Breast epithelium (tissue), 3 donors: ENCODE measurements around the gene DAPK2.

ENCODE experiments used
- CTCF ChIP-seq, 3 donors: fragments of 450-650 bp; IDR thresholded peaks; one replicate each; pipeline ENCODE4 v1.5.1; 2016 to 2017; ENCODE audit warnings: antibody characterized with exemption in 3 of 3, mild to moderate bottlenecking in 3 of 3, moderate library complexity in 3 of 3
- POLR2AphosphoS5 ChIP-seq, 3 donors: sonication (generic); formaldehyde crosslinking; IDR thresholded peaks; one replicate each; pipeline ENCODE4 v1.6.1; 2017; ENCODE audit warnings: antibody characterized with exemption in 3 of 3

GRCh38 chr15:63888146-63888545 is 158.1 kb downstream of the DAPK2 start:
- TF ChIP-seq POLR2AphosphoS5 (IDR thresholded peaks at IDR 0.05) (no peak), CTCF (IDR thresholded peaks at IDR 0.05) (no peak)
